NCI-H2196 (cell line): Measurements from ENCODE around the gene CHCHD4.
"Not testable (repeated sequence)": the region's sequence is repeated elsewhere in the genome, so short reads cannot be mapped to it uniquely, and the experiment has no call there.

ENCODE experiments used
- DNase-seq: peaks from one replicate; lab custom pipeline; 2025; ENCODE audit not compliant: unreplicated experiment; lab: John Stamatoyannopoulos, UW

The CHCHD4 gene

DNA sequence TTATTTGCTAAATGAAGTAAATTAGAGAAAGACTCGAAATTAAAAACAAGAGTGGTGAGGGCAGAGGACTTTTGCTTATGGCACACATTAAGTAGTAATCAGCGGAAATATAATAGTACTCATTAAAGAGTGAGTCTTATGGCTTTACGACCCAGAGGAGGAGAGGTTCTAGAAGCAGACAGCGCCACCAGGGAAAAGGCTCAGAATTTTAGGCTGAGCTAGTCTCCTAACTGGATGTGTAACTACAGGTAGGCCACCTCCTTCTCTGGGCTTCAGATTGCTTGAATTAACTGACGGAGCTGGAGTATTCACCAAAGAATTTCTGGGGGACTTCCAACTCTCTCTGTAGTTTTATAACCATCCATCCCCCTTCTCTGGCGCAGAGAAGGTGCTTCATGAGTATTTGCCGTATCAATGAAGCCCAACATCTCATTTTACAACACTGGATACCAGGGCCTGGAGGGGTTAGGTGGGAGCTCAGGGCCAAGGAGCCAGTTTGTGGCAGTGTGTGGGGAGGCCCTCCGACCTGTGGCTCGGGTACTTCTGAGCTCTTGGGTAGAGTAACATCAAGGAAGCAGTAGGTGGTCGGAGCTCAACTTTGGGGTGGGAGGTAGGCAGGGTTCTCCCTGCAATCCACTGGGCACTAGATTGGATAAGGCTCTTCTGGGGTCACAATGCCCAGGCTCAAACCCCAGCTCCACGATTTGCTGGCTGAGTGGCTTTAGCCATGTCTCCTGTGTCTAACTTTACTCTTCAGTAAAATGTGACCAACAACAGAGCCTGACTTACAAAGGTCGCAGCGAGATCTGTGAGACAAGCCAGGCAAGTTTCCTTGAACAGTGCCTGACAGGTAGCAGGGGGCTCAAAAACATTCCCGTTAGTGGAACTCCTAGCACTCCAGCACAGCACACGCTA is 1.1 kb downstream of the CHCHD4 start:
- no peak for DNase-seq

DNA sequence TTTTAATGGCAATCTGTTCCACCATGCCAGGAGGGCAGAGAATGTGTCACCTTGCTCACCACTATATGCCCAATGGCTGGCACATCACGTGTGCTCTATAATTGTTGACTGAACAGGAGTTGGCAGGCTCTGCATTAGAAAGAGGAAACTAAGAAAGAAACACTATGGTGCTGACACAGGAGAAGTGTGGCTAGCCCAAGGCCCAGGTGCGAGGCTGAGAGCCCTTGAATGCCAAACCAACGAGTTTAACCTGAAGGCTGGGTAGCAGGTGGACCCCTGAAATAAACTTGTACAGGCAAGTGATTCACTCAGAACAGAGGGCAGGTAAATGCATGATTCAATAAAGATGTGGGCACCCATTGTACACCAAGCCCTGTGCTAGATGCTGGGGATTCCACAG is 2.4 kb downstream of the CHCHD4 start:
- no peak for DNase-seq

GRCh38 chr3:14121859-14122258 is 2.8 kb downstream of the CHCHD4 start:
- DNase-seq = no peak

DNA sequence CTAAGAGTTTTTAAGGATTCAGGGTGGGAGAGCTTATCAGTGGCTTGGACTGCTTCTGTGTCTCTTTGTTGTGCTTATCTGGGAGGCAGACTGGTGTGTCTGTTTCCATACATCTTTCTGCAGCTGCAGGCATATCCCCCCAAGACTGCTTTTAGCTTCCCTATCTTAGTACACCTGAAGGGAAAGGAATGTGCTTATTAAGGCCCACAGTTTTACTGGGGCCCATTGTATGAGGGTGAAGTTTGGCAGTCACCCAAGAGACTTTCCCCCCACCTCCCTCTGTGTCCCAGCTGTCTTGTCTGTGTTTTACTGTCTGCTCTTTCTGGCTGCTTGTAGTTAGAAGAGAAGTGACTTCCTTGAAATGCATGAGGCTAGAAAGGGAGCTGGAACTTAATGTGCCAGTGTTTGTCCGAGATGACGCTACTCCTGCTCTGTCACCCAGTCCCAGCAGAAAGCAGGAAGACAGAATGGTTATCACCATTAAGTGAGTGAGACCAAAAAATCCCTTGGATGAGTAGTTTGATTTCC is 3.7 kb downstream of the CHCHD4 start:
- not testable (repeated sequence) for DNase-seq

- DNase-seq = no peak
Measured at GRCh38 chr3:14120111-14120920, 4.4 kb downstream of the CHCHD4 start.

DNA sequence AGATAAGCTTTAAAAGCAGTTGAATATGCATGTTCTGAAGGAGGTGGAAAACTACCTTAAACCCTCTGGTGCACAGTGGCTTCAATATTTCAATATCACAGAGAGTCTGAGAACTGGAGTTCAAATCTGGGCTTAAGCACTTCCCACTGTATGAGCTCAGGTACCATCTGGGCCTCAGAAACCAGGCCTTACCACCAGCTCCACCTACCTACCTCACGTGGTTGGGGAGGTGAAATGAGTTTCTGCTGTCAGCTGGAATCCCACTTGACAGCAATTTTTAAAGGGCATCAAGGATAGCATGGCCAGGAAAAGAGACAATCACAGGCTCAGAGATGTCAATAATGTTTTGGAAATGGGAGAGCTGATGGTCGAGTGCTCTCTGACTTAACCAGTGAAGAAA is 5.0 kb downstream of the CHCHD4 start:
- no peak for DNase-seq

DNA sequence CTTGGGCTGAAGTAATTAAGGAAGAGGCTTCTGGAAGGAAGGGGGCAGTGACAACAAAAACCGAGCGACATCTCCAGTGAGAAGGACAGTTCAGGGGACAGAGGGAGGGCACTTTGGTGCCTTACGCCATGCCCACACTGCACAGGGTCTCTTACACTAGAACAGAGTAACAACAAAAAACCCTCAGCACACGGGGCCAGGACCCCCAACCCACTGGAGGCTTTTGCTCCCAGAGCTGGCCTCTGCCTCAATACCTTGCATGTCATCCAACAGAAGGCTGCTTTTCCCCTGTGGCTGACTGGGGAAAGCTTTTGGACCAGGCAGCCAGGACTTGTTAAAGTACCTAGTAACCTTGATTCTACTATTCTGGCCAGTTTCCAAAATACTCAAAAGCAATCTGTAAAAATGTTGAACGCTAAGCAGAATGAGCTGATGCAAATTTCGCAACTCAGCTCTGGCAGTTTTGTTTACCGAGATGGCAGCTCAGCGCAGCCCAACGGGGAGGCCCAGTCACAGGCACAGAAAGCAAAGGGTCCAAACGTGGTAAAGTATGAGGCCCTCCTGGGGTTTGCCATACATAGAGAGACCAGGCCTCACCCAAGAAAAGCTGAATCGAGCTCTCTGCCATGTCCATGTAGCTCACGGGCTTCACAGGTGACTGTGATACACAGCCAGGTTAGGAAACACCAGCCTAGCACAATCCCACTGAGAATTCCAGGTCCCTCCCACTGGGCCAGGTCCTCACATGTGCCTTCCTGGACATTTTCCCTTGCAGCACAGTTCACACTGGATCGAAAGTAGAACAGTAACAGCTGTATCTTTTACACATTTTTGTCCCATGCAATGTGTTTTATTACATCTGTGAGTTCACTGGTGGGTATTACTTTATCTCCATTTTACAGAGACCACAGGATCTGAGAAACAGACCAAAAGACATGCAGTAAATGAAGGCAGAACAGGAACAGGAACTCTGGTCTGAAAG is 6.0 kb downstream of the CHCHD4 start:
- peak; percentile 17 for DNase-seq

DNA sequence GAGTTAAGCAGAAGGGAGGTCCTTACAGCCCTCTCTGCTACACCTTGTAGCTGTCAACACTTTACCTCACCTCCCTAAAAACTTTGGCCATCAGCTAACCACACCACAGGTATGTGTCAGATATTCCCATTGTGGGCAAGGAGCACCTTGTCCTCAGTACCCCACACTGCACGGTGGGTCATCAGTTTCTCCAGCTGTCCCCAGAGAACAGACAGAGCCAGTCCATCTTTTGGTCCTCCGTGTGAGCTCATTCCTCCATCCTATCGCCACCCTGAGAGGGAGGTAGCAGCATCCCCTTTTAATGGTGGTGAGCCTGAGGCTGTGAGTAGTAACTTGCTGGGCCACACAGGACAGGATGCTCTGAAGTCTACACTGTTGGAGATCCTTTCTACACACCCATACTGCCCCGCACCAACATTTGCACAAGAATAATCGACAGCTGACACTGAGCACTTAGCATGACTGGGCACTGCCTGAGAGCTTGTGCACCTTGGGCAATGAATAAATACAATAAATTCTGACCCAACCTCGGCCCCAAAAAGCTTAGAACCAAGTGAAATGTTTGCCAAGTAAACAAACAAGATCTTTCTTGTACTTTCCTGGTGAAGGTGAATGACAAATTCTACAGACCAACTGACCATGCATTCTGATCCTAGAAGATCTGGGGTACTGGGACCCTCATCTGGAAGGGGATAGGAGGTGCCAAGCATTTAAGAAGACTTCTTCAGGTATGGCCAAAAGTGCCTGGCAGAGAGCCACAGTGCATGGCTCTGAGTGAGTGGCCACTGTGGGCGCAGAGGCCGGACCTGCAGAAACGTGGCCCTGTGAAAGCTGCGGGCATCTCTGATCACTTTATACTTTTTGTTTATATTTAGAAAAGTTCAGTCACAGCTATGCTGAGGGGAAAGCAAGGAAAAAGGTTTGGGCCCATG is 6.9 kb downstream of the CHCHD4 start:
- no peak for DNase-seq

- no peak for DNase-seq
Measured at GRCh38 chr3:14113965-14114635, 10.6 kb downstream of the CHCHD4 start.

DNA sequence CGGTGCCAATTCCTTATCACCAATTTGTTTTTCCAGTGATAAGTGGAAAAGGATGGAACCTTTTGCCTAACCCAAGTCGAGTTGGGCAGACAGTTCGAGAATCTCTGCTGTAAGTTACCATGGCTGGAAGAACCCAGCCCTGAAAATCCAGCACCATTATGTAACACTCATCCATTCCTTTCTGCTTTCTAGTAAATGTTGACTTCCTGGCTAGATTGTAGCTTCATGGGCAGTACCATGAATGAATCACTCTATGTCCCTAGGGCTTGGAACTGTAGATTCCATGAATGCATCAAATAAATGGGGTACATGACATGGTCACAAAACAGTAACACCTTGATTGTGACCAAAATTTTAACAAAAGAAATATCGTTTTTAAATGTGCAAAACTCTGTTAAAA is 14.0 kb downstream of the CHCHD4 start:
- DNase-seq = no peak

DNA sequence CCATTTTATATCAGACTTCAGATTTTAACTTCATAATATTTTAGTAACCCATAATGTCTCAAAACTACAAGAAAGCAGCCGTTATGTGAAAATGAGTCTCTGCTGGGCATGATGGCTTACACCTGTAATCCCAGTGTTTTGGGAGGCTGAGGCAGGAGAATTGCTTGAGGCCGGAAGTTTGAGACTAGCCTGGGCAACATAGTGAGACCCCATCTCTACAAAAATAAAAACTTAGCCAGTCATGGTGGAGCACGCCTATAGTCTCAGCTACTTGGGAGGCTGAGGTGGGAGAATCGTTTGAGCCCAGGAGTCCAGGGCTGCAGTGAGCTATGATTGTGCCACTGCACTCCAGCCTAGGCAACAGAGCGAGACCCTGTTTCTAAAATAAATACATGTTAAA is 14.8 kb downstream of the CHCHD4 start:
- DNase-seq = not testable (repeated sequence)

- DNase-seq = no peak
Measured at GRCh38 chr3:14097616-14098391, 26.9 kb downstream of the CHCHD4 start.

DNA sequence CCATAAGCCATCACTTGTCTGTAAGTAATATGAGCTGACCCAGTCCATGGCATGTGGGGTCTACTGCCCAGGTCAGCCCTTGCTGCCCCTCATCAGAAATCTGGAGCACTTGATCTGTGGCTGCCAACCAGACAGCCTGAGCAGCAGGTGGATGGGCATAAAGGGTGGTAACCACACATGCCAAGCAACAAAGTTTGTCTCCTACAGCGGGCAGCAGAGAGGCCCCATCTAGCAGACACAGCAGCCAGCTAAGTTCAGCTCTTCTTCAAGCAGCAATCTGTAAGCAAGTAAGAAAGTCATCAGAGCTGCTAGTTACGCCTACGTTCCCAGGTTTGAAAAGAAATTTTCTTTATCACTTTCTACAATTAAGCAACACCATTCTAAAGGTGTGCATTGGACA is 27.9 kb downstream of the CHCHD4 start:
- DNase-seq = no peak

DNA sequence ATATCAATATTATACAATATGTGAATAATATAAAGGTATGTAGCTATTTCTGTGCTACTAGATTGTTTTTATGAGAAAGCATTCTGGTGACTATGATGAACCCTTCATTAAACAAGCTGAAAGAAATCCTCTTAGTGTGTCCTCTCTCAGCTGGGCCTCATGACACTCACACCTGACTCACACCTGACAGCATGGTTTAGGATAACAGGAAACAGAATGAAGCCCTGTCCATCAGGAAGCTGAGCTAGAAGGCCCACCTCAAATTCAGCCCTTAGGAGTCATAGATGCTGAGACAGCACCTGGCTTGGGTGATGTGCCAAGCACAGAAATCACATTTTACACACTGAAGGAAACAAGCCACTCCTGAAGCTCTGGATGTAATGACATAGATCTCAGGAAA is 30.8 kb downstream of the CHCHD4 start:
- DNase-seq = no peak

DNA sequence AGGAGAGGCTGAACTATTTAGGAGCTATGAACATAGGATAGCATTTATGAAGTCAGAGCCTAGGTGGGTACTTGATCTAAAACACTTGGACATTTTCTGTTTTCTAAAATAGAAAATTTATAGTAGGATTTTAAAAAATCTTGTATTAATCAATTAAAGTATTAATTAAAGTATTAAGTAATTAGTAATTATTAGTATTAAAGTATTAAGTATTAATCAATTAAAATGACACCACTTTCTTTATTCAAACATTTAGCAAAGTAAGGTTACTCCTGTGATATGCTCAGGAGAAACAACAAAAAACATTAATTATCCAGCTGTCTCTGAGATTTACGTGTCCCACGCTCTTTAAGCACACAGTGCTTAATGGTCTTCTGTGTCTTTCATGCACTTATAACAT is 32.2 kb downstream of the CHCHD4 start:
- DNase-seq = no peak

GRCh38 chr3:14091959-14092358 is 32.7 kb downstream of the CHCHD4 start:
- DNase-seq = not testable (repeated sequence)

DNA sequence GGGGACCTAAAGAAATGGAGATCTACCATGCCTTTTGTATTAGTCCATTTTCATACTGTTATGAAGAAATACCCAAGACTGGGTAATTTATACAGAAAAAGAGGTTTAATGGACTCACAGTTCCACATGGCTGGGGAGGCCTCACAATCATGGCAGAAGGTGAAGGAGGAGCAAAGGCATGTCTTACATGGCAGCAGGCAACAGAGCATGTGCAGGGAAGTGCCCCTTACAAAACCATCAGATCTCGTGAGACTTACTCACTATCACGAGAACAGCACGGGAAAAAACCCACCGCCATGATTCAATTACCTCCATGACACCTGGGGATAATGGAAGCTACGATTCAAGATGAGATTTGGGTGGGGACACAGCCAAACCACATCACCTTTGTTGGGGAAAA is 37.2 kb downstream of the CHCHD4 start:
- DNase-seq = not testable (repeated sequence)

DNA sequence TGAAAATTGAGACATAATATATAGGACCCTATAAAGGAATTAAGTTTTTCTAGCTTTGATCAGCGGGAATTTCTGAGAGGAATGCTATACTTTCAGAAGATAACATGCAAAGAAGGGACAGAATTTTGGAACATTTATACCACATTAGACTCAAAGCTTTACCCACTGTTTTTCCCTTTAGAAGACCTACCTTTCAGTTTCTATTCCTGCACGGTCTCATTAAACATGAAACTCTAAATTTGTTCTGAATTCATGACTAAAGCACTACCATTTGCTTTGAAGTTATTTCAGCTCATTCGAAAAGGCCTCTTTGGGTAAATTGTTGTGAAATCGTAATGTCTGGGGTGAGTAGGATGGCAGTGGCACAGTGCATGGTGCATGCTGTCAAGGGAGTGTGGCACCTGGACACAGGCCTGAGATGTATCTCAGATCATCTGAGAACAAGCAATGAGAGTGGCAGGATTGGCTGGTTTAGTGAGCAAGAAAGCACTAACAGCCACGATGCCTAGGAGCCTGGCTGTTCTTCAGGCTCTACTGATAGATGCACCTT is 42.5 kb downstream of the CHCHD4 start:
- DNase-seq = no peak
